ENCODE data around the gene WDR45B. TPM values are rescaled to one million over a fixed set of nuclear protein-coding genes. Genes with fewer than 3 reads are reported as not detected.

WDR45B gene
- total and polyA plus RNA-seq, 7 donors: 21.4 to 62.7 (median 32.6) TPM

DNA sequence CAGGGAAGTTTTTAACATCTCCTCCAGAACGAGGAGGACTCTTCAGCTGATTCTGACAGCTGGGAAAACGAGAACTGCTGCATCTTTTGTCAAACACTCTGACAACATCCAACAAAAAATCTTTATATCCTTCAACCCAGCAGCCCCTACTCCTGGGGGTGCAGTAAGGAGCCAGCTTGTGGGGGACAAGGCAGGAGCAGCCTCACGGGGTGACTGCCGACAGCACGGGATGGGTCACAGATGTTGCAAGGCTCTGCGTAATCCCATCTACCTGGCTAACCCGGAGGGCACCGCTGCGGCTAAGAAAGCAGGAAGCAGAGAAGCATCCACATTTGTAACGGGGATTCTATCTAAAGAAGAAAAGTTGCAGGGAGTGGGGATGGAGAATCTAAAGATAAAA lies 28.6 kb downstream of the WDR45B start:
- Histone ChIP-seq H3K4me1 (no peaks in the 10 kb centered on the region), H3K27me3 (ENCODE audit: insufficient read depth in 3 of 3, low read length in 2 of 3) (no peaks in the 10 kb centered on the region), H3K36me3 (ENCODE audit: insufficient read depth in 1 of 2, low read depth in 1 of 2) (peaks cover 9 to 98% of the 10 kb centered on the region in 2 donors), H3K4me3 (no peak overlapping the region), H3K27ac (no peak overlapping the region), H3K9me3 (no peaks in the 10 kb centered on the region)
- ATAC-seq (no peak), DNase-seq (no peak)
- TF ChIP-seq, protein P1, sequence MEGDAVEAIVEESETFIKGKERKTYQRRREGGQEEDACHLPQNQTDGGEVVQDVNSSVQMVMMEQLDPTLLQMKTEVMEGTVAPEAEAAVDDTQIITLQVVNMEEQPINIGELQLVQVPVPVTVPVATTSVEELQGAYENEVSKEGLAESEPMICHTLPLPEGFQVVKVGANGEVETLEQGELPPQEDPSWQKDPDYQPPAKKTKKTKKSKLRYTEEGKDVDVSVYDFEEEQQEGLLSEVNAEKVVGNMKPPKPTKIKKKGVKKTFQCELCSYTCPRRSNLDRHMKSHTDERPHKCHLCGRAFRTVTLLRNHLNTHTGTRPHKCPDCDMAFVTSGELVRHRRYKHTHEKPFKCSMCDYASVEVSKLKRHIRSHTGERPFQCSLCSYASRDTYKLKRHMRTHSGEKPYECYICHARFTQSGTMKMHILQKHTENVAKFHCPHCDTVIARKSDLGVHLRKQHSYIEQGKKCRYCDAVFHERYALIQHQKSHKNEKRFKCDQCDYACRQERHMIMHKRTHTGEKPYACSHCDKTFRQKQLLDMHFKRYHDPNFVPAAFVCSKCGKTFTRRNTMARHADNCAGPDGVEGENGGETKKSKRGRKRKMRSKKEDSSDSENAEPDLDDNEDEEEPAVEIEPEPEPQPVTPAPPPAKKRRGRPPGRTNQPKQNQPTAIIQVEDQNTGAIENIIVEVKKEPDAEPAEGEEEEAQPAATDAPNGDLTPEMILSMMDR (IDR thresholded peaks at IDR 0.05): no peak
- intact Hi-C loops (cut with DNase I): no loop called here
- WGBS, 3 donors: 83 to 88% (median 87%) methylated on average over 9 to 10 of the region's 10 CpGs

DNA sequence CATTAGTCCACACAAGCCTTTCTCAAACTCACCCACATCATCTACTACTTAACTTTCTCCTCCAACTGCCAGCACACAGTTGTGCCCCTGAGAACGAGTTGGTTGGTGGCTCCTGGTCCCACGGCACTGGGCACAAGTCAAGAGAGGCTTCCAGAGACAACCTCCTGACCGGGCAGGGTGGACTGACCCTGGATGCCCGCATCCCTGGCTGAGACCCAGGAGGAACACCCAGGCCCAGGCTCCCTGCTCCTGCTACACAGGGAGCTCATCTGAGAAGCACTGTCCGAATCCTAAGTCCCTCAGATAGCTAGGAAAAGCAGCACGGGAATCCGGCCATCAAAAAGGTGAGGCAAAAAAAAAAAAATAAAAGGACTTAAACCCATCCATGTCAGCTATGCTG lies 29.0 kb downstream of the WDR45B start:
- 81 to 94% (median 85%) methylated on average over 7 of the region's 7 CpGs for WGBS, 3 donors
- Histone ChIP-seq H3K36me3 (ENCODE audit: insufficient read depth in 1 of 2, low read depth in 1 of 2) (peaks cover 9 to 98% of the 10 kb centered on the region in 2 donors), H3K27ac (no peak overlapping the region), H3K4me3 (no peak overlapping the region), H3K9me3 (no peaks in the 10 kb centered on the region), H3K4me1 (no peaks in the 10 kb centered on the region), H3K27me3 (ENCODE audit: insufficient read depth in 3 of 3, low read length in 2 of 3) (no peaks in the 10 kb centered on the region)
- intact Hi-C loops (cut with DNase I): no loop called here
- TF ChIP-seq, protein P1 (IDR thresholded peaks at IDR 0.05): no peak
- DNase-seq (no peak), ATAC-seq (no peak)

DNA sequence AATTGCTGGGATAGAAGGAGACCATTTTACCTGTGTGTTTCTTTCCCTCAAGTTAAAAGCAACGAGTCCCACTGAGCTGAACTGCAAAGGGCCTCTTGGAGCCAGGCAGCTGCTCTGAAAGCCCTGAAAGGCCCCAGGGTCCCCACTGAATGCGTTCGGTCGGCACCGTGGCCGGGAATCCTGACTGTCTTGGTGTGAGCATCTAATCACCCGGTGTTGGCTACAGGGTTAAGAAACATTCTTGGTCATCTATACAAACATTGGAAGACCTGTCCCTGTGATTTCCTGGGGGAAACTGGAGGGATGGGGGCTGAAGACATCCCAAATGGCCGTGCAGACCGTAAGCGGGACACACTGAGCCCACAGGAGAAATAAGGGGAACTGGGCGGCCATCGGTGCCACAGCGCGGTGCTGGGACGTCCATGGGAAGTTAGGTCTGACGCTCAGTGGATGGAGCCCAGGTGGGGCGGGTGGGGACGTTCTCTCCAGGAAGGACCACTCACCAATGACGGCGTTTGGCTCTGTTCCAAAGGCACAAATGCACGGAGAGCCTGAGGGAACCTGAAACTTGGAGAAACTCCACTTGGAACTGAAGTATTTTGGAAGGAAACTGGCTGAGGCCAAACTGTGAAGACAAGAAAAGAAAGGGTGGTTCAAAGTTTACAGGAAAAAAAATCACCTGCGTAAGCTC lies 32.1 kb downstream of the WDR45B start:
- no peak overlapping the region for H3K4me3 ChIP-seq
- DNase-seq (no peak), ATAC-seq (no peak)
- no peaks in the 10 kb centered on the region for H3K4me1 ChIP-seq
- H3K27me3 ChIP-seq (ENCODE audit: insufficient read depth in 3 of 3, low read length in 2 of 3): no peaks in the 10 kb centered on the region
- intact Hi-C loops (cut with DNase I): no loop called here
- no peaks in the 10 kb centered on the region for H3K9me3 ChIP-seq
- H3K36me3 ChIP-seq (ENCODE audit: insufficient read depth in 1 of 2, low read depth in 1 of 2): peaks cover 9 to 87% of the 10 kb centered on the region in 2 donors
- H3K27ac ChIP-seq: no peak overlapping the region
- TF ChIP-seq, protein P1 (IDR thresholded peaks at IDR 0.05): no peak
- 79 to 81% (median 81%) methylated on average over 22 of the region's 22 CpGs for WGBS, 3 donors

DNA sequence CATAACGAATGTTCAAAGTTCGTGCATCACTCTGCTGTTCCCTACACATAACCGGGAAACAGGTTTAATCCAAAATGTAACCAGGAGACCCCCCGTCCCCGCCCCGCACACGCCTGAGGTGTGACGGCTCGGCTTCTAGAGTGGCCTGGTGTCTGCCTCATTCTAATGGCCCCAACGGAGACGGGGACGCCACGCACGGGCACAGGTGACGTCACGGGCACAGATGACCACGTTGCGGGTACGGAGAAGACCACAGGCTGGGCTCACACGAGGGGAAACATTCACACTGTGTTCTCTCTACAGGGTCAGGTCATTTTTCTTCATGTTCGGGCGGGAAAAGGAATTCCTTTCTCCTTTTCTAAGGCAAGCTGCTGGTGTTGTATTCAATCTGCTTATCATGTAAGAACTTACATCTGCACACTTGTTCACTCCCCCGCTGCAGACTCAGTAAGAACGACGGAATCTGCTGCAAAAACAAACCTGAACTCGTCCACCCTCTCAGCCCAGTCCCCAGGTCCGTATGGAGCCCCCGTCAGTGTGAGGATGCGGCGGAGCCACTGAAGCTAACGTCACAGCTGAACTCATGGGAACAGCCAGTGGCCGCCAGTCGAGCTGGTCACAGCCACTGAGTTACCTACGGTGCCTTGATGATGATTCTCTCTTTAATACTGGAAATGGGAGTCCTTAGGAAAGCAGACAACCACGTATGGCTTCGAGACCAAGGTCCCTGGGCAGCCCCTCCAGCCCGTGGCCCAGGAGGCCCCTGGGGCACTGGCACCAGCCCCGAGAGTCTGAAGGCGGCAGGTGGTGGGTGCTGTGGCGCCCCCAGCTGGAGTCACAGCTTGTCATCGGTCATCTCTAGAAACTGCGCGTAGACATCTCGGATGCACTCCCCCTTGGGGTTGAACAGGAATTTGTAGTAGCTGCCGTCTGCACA lies 32.9 kb downstream of the WDR45B start:
- TF ChIP-seq, protein P1 (IDR thresholded peaks at IDR 0.05): no peak

More for the DNA sequence above, 32.9 kb downstream of the WDR45B start:
- no peak overlapping the region for H3K4me3 ChIP-seq
- ATAC-seq (no peak), DNase-seq (no peak)
- 88 to 92% (median 89%) methylated on average over 45 of the region's 45 CpGs for WGBS, 3 donors
- no peak overlapping the region for H3K27ac ChIP-seq
- no peaks in the 10 kb centered on the region for H3K27me3 ChIP-seq (ENCODE audit: insufficient read depth in 3 of 3, low read length in 2 of 3)
- H3K36me3 ChIP-seq (ENCODE audit: insufficient read depth in 1 of 2, low read depth in 1 of 2): peaks cover 9 to 87% of the 10 kb centered on the region in 2 donors
- no peaks in the 10 kb centered on the region for H3K9me3 ChIP-seq
- no peaks in the 10 kb centered on the region for H3K4me1 ChIP-seq
- intact Hi-C loops (cut with DNase I): no loop called here

Data from psoas muscle (tissue), 8 donors.